Measurements from ENCODE around the gene CCNH.
A peak's percentile ranks its signal among the peaks of the same experiment; 100 is the strongest.

The CCNH gene

DNA sequence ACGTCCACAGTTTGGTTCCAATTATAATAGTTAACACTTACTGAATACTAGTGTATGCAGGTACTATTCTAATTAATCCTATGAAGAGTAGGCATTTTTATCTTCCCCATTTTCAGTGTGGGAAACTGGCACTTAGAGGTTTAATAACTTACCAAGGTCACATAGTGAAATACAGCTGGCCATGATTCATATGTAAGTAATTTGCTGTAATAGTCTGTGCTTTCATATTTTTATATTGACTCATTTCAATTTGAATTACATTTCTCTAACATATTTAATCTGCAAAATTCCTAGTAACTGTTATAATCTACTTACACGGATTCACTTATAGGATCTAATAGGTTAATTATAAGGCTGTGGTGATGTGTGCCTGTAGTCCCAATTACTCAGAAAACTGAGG lies 19.4 kb downstream of the CCNH start:
- H3K36me3 Mint-ChIP-seq = peaks cover 20 to 39% of the 10 kb centered on the region in 2 donors
- no peaks in the 10 kb centered on the region for H3K27me3 Mint-ChIP-seq
- DNase-seq (no peak), ATAC-seq (replicated peaks) (no peak)
- no peaks in the 10 kb centered on the region for H3K9me3 Mint-ChIP-seq
- peaks cover 4 to 7% of the 10 kb centered on the region in 2 donors for H3K4me1 Mint-ChIP-seq
- H3K4me3 Mint-ChIP-seq = no peak overlapping the region
- H3K27ac Mint-ChIP-seq = no peak overlapping the region

DNA sequence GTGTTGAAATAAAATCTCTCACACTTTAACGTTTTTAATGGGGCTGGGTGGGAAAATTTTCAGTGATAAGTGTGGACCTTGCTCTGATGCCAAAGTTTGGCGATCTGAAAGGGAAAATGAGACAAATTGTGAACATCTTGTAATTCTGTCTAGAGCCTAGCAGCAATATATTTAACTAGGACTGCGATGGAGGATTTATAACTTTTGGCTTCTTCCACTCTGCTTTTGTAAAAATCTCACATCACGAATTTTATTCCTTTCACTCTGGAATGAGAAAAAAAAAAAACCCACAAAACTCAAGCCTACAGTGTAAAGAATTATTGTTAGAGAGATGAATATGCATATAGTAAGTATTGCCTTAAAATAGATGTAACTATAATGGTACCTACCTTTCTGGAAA lies 19.9 kb downstream of the CCNH start:
- H3K27ac Mint-ChIP-seq = peak overlapping the region; percentile 26
- no peaks in the 10 kb centered on the region for H3K9me3 Mint-ChIP-seq
- H3K36me3 Mint-ChIP-seq = peaks cover 21 to 39% of the 10 kb centered on the region in 2 donors
- ATAC-seq (replicated peaks) (no peak), DNase-seq (no peak)
- no peak overlapping the region for H3K4me3 Mint-ChIP-seq
- H3K4me1 Mint-ChIP-seq = peaks cover 4 to 7% of the 10 kb centered on the region in 2 donors
- H3K27me3 Mint-ChIP-seq = no peaks in the 10 kb centered on the region

DNA sequence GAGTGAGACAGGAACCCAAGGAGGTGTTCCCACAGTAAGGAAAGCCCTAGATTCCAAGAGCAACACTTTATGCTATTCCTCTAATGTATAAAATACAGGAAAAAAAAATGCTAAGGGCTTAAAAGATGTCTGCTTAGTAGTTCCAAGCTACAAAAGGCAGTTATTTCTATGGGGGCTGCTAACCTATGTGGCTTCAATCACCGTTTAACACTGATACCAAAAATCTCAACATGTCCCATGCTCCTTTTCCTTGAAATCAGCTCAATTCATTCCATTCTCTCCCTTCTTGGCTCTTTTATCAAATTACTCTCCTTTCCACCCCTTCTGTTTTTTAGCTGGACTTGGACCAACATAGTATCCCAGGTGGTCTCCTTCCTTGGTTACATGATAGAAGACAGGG lies 20.6 kb downstream of the CCNH start:
- H3K36me3 Mint-ChIP-seq = peaks cover 21 to 42% of the 10 kb centered on the region in 2 donors
- H3K4me1 Mint-ChIP-seq = peaks cover 4 to 7% of the 10 kb centered on the region in 2 donors

DNA sequence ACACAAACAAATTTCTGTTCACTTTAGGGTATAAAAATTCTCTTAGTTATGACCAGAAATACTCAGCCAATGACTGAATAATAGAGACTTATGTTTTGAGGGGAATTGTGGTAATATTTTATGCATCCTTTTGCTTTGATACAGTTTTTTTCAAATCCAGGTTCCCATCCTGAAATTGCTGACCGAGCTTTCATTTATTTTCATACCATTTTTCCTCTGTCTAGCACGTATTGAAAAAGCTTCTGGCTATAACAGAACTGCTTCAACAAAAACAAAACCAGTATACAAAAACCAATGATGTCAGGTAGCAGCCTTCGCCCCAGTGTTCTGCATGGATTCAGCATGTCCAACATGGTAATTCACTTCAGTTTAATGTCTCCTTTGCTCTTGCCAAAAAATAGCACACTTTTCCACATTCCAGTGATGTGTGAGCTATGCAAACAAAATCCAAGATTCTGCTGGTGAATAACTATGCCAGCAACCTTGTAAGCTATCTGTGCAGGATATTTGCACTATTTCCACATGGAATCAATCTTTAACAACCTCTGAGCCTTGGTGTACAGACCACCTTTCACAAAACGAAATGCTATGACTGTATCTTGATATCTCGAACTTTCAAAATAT lies 22.0 kb downstream of the CCNH start:
- no peak for DNase-seq
- peaks cover 0 to 2% of the 10 kb centered on the region in 2 donors for H3K4me1 Mint-ChIP-seq
- no peak for ATAC-seq (replicated peaks)
- H3K9me3 Mint-ChIP-seq = no peaks in the 10 kb centered on the region
- H3K27me3 Mint-ChIP-seq = no peaks in the 10 kb centered on the region
- H3K4me3 Mint-ChIP-seq = no peak overlapping the region
- peak overlapping the region; percentile 69 for H3K27ac Mint-ChIP-seq
- H3K36me3 Mint-ChIP-seq = peaks cover 13 to 44% of the 10 kb centered on the region in 2 donors

More for the DNA sequence above, 20.6 kb downstream of the CCNH start:
- peak overlapping the region; percentile 26 for H3K27ac Mint-ChIP-seq
- H3K27me3 Mint-ChIP-seq = no peaks in the 10 kb centered on the region
- DNase-seq = no peak
- no peak overlapping the region for H3K4me3 Mint-ChIP-seq
- no peak for ATAC-seq (replicated peaks)
- no peaks in the 10 kb centered on the region for H3K9me3 Mint-ChIP-seq

DNA sequence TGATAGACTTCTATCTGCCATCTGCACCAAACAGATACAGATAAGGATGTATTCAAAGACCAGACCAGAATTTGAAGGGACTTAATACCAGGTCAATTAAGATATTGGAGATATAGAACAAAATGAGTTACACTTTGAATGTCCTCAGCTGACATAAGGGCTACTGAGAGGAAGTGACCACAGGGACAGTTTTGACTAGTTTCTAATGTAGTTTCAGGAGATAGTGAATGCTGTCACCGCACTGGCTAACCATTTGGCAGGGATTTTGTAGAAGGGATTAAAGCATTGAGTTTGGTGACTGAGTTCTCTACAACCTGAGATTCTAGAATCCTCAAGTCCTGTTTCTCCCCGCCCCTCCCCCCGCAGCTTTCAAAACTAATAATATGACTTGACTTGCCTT lies 22.7 kb downstream of the CCNH start:
- Mint-ChIP-seq H3K27ac (peak overlapping the region; percentile 69), H3K4me3 (no peak overlapping the region), H3K36me3 (peaks cover 13 to 41% of the 10 kb centered on the region in 2 donors), H3K27me3 (no peaks in the 10 kb centered on the region), H3K9me3 (no peaks in the 10 kb centered on the region), H3K4me1 (no peaks in the 10 kb centered on the region)
- DNase-seq (no peak), ATAC-seq (replicated peaks) (peak in 1 of 2 donors; percentile 54)

DNA sequence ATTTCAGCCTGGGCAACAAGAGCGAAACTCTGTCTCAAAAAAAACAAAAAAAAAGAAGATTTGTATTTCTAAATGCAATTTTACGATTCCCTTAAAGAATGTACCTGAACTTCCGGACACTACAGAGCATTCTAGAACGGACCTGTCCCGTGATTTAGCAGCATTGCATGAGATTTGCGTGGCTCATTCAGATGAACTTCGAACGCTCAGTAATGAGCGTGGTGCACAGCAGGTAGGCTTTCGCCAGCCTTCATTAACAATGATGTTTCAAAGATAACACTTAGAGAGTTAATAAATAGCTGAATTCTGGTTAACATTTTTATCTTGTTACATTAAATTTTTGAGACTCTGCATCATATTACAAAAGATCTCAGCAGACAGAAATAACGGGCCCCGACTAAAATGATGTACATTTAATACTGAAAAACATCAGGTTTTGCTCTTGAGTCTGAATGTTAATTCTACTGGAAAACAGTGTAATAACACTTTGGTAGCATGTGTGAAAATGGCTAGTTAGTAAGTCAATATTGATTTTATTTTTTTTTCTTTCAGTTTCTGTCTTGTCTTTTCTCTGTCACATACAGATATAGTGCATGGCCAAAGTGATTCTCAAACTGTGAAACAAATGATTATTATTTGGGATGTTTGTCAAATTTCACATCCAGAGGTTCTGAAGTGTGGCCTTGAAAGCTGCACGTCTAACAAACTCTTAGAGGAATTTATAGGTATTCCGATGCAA lies 23.3 kb downstream of the CCNH start:
- peaks cover 8 to 34% of the 10 kb centered on the region in 2 donors for H3K36me3 Mint-ChIP-seq
- H3K27ac Mint-ChIP-seq = peak overlapping the region; percentile 69
- no peak overlapping the region for H3K4me3 Mint-ChIP-seq
- no peaks in the 10 kb centered on the region for H3K9me3 Mint-ChIP-seq
- DNase-seq = no peak
- no peak for ATAC-seq (replicated peaks)
- H3K4me1 Mint-ChIP-seq = no peaks in the 10 kb centered on the region
- H3K27me3 Mint-ChIP-seq = no peaks in the 10 kb centered on the region

DNA sequence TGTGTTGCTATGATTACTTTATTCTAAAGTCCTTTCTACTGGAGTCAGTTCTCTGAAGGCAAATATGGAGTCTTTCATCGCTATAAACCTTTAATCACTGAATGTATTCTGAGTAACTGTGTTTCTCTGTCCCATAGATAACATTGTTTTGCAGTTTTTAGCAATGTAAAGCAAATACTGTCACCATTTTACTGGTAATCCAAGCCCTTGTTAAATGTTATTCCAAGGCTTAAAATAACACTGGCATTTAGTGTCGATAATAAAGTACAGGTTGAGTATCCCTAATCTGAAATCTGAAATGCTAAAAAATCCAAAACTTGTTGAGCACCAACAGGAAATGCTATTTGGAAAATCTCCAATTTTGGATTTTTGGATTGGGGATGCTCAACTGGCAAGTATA lies 24.6 kb downstream of the CCNH start:
- H3K4me3 Mint-ChIP-seq = no peak overlapping the region
- no peak for DNase-seq
- H3K27me3 Mint-ChIP-seq = no peaks in the 10 kb centered on the region
- peaks cover 7 to 39% of the 10 kb centered on the region in 2 donors for H3K36me3 Mint-ChIP-seq
- H3K9me3 Mint-ChIP-seq = no peaks in the 10 kb centered on the region
- H3K4me1 Mint-ChIP-seq = peaks cover 0 to 2% of the 10 kb centered on the region in 2 donors
- H3K27ac Mint-ChIP-seq = no peak overlapping the region
- no peak for ATAC-seq (replicated peaks)

DNA sequence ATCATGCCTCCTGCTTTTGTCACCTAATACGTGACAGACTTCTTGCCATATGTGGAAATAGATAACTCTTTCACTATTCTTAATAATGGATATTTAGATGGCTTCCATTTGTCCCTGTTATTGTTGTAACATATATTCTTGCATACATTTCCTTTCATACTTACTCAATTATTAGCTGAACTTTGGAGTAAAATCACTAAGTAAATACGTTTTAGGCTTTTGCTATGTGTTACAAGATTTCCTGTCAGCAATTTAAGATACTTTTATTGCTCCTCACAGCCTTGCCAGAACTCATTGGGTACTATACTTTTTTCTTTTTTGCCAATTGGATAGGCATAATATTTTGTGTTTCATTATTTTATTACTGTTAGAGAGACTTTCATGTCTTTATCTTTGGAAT lies 26.9 kb downstream of the CCNH start:
- Mint-ChIP-seq H3K4me3 (no peak overlapping the region), H3K27ac (no peak overlapping the region), H3K27me3 (no peaks in the 10 kb centered on the region), H3K9me3 (no peaks in the 10 kb centered on the region), H3K36me3 (peaks cover 3 to 29% of the 10 kb centered on the region in 2 donors), H3K4me1 (peaks cover 0 to 2% of the 10 kb centered on the region in 2 donors)
- DNase-seq (no peak), ATAC-seq (replicated peaks) (no peak)

DNA sequence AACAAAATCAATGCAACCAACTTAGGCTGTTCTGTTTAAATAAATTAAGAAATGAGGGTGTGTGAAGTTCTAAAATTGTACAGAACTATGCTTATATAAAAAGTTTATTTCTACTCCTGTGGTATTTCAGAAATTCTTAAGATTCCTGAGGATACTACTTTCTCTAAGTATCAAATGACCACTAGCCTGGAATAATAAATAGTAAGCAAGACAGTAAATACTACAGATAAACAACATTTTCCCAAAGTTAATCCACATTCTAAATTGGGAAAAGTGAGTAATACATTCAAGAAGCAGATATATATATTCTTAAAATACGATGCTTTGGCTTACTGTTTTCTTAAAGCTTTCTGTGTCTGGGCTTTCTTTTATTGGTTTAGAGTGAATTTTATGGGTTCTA lies 29.5 kb downstream of the CCNH start:
- H3K27ac Mint-ChIP-seq = no peak overlapping the region
- H3K4me1 Mint-ChIP-seq = peaks cover 0 to 2% of the 10 kb centered on the region in 2 donors
- H3K27me3 Mint-ChIP-seq = no peaks in the 10 kb centered on the region

DNA sequence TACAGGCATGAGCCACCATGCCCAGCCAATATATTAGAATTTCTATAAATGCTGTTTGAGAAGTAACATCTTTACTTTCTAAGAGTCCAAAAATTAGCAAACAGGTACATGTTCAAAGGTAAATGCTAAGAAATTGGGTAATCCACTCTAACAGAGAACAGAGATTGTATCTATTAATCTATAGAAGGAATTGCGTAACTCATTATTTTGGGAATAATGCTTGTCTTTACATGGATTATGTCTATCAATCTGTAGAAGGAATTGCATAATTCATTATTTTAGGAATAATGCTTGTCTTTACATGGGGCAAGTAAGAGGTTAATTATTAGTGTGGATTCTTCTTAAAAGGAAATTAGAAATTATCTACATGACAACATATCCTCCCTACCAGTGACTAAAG lies 30.5 kb downstream of the CCNH start:
- H3K27ac Mint-ChIP-seq = no peak overlapping the region
- peaks cover 0 to 2% of the 10 kb centered on the region in 2 donors for H3K4me1 Mint-ChIP-seq
- H3K9me3 Mint-ChIP-seq = no peaks in the 10 kb centered on the region
- DNase-seq (no peak), ATAC-seq (replicated peaks) (no peak)
- H3K36me3 Mint-ChIP-seq = peaks cover 9 to 23% of the 10 kb centered on the region in 2 donors
- no peaks in the 10 kb centered on the region for H3K27me3 Mint-ChIP-seq
- H3K4me3 Mint-ChIP-seq = no peak overlapping the region

More for the DNA sequence above, 29.5 kb downstream of the CCNH start:
- ATAC-seq (replicated peaks) = no peak
- Mint-ChIP-seq H3K9me3 (no peaks in the 10 kb centered on the region), H3K4me3 (no peak overlapping the region), H3K36me3 (peaks cover 11 to 26% of the 10 kb centered on the region in 2 donors)
- DNase-seq = no peak

DNA sequence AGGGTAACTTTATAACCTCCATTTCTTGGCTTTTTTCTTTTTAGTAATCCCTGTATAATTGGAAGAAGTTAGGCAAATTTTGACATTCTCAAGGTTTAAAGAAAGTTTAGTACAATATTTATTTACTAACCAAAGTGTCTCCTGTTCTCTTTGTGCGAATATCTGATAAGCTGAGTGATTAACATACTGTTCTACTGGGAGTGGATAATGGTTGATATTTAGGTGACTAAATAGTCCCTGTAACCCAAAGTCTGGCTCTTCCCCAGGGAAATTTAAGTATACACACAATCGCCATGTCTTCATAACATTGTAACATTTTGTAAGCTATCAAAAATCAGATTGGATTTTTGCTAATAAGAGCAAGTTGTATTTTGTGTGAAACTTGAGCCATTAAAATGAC lies 40.0 kb downstream of the CCNH start:
- DNase-seq (no peak), ATAC-seq (replicated peaks) (no peak)
- no peak overlapping the region for H3K4me3 Mint-ChIP-seq
- no peaks in the 10 kb centered on the region for H3K9me3 Mint-ChIP-seq
- H3K36me3 Mint-ChIP-seq = peaks cover 16 to 28% of the 10 kb centered on the region in 2 donors
- H3K27ac Mint-ChIP-seq = no peak overlapping the region
- no peaks in the 10 kb centered on the region for H3K4me1 Mint-ChIP-seq
- no peaks in the 10 kb centered on the region for H3K27me3 Mint-ChIP-seq

DNA sequence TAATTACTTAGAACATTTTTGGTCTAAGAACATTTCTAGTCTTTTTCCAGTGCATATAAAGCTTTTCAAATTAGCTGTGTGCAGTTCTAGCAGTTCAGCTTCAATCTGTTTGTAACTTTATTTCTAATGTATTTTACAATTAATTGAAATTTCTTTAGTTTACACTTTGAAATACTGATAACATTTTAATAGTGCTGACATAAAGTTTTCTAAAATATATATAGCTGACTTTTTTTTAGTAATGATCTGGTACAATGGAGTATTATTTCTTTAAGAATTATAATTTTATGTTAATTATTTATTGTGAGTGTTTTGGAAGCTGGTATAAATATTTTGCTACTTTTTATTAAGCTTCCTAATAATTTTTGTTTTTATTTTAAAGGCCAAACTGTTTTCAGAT lies 43.3 kb downstream of the CCNH start:
- no peak overlapping the region for H3K27ac Mint-ChIP-seq
- H3K9me3 Mint-ChIP-seq = no peaks in the 10 kb centered on the region
- peaks cover 0 to 5% of the 10 kb centered on the region in 2 donors for H3K4me1 Mint-ChIP-seq
- H3K27me3 Mint-ChIP-seq = no peaks in the 10 kb centered on the region
- ATAC-seq (replicated peaks) = no peak
- no peak overlapping the region for H3K4me3 Mint-ChIP-seq
- H3K36me3 Mint-ChIP-seq = peaks cover 13 to 31% of the 10 kb centered on the region in 2 donors
- DNase-seq = no peak

DNA sequence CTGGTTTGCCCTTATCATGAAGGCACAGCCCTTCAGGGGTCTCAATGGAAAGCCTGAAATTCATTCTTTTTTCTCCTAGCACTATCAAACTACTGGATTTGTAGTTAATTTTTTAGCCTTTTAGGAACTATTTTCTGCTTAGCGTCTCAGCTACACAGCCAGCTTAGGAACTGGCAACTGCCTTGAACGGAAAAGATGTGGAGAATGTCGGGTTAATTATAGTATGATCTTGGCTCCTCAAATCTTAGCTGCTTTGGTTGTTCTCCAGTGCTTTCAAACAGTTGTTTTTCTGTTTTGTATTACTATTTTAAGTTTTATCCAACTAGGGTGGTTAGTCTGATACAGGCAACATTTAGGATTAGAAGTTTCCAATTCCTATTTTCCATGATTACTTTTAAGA lies 44.1 kb downstream of the CCNH start:
- H3K27me3 Mint-ChIP-seq = no peaks in the 10 kb centered on the region
- no peaks in the 10 kb centered on the region for H3K9me3 Mint-ChIP-seq
- peaks cover 0 to 6% of the 10 kb centered on the region in 2 donors for H3K4me1 Mint-ChIP-seq
- no peak for DNase-seq
- H3K36me3 Mint-ChIP-seq = peaks cover 12 to 32% of the 10 kb centered on the region in 2 donors
- no peak overlapping the region for H3K27ac Mint-ChIP-seq
- H3K4me3 Mint-ChIP-seq = no peak overlapping the region
- no peak for ATAC-seq (replicated peaks)

DNA sequence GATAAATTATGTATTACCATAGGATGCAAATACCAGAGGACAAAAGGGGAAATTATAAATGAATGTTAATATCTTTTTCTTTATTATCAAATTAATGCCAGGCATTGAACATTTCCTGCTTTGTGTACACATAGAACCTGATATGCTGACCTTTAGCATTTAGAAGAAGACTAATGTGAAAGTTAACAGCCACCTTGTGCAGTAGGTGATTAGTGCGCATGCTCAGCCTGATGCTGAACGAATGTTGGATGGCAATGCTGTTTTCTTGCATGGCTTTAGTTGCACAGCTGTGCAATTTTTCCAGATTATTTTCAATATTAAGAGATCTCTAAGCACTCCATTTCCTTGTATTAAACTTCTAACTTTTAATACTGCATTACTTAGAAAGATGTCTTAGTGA lies 45.5 kb downstream of the CCNH start:
- no peaks in the 10 kb centered on the region for H3K9me3 Mint-ChIP-seq
- no peak overlapping the region for H3K27ac Mint-ChIP-seq
- H3K4me3 Mint-ChIP-seq = no peak overlapping the region
- DNase-seq (no peak), ATAC-seq (replicated peaks) (no peak)
- peaks cover 0 to 6% of the 10 kb centered on the region in 2 donors for H3K4me1 Mint-ChIP-seq
- no peaks in the 10 kb centered on the region for H3K27me3 Mint-ChIP-seq
- peaks cover 15 to 24% of the 10 kb centered on the region in 2 donors for H3K36me3 Mint-ChIP-seq

Data from stimulated activated naive B cell treated with anti-CD40 and anti-IgM and Interleukin-4, amounts not matched to agents 10 μg/mL and 1 μg/mL and 100 μg/mL, for 72 hours (primary cell).